OCI-LY3 (cell line): ENCODE data around the gene ACOT7.

Experiments
- H2AFZ ChIP-seq: fragments of 200-600, 300-600 bp; shearing (Covaris generic); 2 replicates; pipeline ENCODE4 v1.6.0; 2014; ENCODE audit warnings: antibody characterized with exemption, low read depth, low read length
- H3K27ac ChIP-seq: fragments of 200-600, 300-600 bp; sonication (generic); 2 replicates; pipeline ENCODE4 v1.5.1; 2014; ENCODE audit warnings: mild to moderate bottlenecking, low read length, moderate library complexity, mixed read lengths
- H3K27me3 ChIP-seq: fragments of 200-600, 300-600 bp; sonication (generic); 2 replicates; pipeline ENCODE4 v1.6.1; 2014; ENCODE audit warnings: low read depth, low read length, mixed read lengths
- H3K36me3 ChIP-seq: fragments of 200-600, 300-600 bp; sonication (generic); replicated peaks from 2 replicates; pipeline ENCODE3; 2014; ENCODE audit warnings: low read depth, low read length, mixed read lengths
- H3K4me1 ChIP-seq: fragments of 300-600, 200-600 bp; sonication (generic); 2 replicates; pipeline ENCODE4 v1.6.1; 2014; ENCODE audit warnings: low read length, mixed read lengths
- H3K4me2 ChIP-seq: fragments of 200-600, 300-600 bp; sonication (generic); 2 replicates; pipeline ENCODE4 v1.6.1; 2014; ENCODE audit warnings: low read length, mixed read lengths
- H3K4me3 ChIP-seq: fragments of 300-600, 200-600 bp; sonication (generic); 2 replicates; pipeline ENCODE4 v1.5.1; 2014; ENCODE audit warnings: antibody characterized with exemption, mild to moderate bottlenecking, low read length, moderate library complexity
- H3K79me2 ChIP-seq: fragments of 300-600, 200-600 bp; shearing (Covaris generic); 2 replicates; pipeline ENCODE4 v1.6.1; 2014; ENCODE audit warnings: mild to moderate bottlenecking, low read length, mixed read lengths
- H3K9ac ChIP-seq: fragments of 300-600, 200-600 bp; shearing (Covaris generic); 2 replicates; pipeline ENCODE4 v1.6.0; 2014; ENCODE audit warnings: mild to moderate bottlenecking, low read length, moderate library complexity
- H3K9me3 ChIP-seq: fragments of 200-600, 300-600 bp; shearing (Covaris generic); 2 replicates; pipeline ENCODE4 v1.6.1; 2014; ENCODE audit warnings: low read length, mixed read lengths; ENCODE audit not compliant: insufficient read depth
- H4K20me1 ChIP-seq: fragments of 200-600, 300-600 bp; sonication (generic); 2 replicates; pipeline ENCODE4 v1.6.1; 2016; ENCODE audit warnings: low read length, mixed read lengths; ENCODE audit not compliant: insufficient read depth
- EZH2phosphoT487 ChIP-seq: fragments of 200-600 bp; shearing (Covaris generic); IDR thresholded peaks from 2 replicates; pipeline ENCODE4 v1.6.1; 2018; ENCODE audit warnings: antibody characterized with exemption, mixed run types, low read depth
- TF ChIP-seq, protein P1 (sequence below): fragments of 200-600, 300-600 bp; sonication (generic); IDR thresholded peaks from 2 replicates; pipeline ENCODE4 v1.5.1; 2014; ENCODE audit warnings: antibody characterized with exemption, low read length, low read depth

ACOT7 gene

DNA sequence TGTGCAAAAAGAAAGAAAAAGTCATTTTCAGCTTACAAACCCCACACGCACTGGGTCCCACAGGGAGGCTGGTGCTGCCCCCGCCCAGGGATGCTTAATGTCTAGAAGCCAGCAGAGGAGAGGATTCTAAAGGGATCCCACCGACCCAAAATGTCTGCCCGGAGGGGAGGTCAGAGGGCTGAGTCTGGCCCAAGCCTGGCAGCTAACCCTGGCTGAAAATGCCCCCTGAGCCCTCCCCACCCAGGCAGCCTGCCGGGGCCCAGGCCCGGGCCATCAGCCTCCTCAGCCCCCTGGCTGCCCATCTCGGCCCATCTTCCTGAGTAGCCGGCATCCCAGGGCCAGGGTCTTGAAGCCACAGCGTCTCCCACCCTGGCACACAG is 33.5 kb downstream of the ACOT7 start:
- peaks cover 18% of the 10 kb centered on the region; the same call in 1 of the 2 replicates for H3K4me1 ChIP-seq
- TF ChIP-seq, protein P1, sequence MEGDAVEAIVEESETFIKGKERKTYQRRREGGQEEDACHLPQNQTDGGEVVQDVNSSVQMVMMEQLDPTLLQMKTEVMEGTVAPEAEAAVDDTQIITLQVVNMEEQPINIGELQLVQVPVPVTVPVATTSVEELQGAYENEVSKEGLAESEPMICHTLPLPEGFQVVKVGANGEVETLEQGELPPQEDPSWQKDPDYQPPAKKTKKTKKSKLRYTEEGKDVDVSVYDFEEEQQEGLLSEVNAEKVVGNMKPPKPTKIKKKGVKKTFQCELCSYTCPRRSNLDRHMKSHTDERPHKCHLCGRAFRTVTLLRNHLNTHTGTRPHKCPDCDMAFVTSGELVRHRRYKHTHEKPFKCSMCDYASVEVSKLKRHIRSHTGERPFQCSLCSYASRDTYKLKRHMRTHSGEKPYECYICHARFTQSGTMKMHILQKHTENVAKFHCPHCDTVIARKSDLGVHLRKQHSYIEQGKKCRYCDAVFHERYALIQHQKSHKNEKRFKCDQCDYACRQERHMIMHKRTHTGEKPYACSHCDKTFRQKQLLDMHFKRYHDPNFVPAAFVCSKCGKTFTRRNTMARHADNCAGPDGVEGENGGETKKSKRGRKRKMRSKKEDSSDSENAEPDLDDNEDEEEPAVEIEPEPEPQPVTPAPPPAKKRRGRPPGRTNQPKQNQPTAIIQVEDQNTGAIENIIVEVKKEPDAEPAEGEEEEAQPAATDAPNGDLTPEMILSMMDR = no peak
- TF ChIP-seq EZH2phosphoT487 = no peak
- no peak overlapping the region for H3K9ac ChIP-seq
- no peaks in the 10 kb centered on the region for H3K9me3 ChIP-seq
- no peaks in the 10 kb centered on the region for H4K20me1 ChIP-seq
- H3K27me3 ChIP-seq = no peaks in the 10 kb centered on the region
- H3K36me3 ChIP-seq = no peaks in the 10 kb centered on the region
- H3K4me3 ChIP-seq = no peak overlapping the region
- H3K27ac ChIP-seq = no peak overlapping the region
- peaks cover 3% of the 10 kb centered on the region; the same call in 1 of the 2 replicates for H3K79me2 ChIP-seq
- H3K4me2 ChIP-seq = peak overlapping the region; percentile 67
- no peak overlapping the region for H2AFZ ChIP-seq

DNA sequence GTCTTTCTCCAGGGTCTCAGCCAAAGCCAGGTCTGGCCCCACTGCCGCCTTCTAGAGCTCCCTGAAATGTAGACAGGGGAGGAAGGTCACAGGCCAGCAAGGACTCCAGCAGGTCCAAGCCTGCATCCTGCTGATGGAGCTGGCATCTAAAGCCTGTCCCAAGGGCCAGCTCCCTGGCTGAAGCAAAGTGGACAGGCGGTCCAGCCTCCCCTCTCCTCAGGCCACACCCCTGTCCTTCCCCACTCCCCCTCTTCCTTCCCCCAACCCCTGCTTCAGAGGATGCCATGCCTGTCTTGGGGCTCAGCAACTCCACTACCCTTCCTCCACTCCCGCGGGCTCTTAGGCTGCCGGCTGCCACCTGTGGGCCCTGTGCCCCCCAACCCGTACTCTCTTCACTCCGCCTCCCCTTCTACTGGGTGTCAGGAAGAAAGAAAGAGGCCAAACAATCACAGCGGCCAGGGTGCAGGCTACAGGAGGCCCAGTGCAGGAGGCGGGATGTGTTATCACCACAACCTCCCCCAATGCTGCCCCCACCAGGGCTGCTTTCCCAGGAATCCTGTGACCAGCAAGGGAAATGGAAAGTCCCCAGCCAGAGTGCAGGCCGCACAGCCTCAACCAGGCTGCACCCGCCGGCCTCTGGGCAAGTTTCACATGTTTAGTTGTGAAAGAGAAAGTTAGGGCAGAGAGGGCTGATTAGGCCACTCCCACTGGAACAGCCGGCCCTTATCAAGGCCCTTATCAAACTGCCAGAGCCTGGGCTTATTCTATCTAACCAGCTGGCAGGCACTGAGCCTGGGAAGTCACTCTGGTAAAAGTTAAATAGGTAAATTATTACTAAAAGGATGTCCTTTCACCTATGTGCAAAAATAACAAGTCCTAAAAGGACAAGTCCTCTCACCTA is 34.1 kb downstream of the ACOT7 start:
- peaks cover 18% of the 10 kb centered on the region; the same call in 1 of the 2 replicates for H3K4me1 ChIP-seq
- peak overlapping the region; percentile 32; the same call in 1 of the 2 replicates for H3K9ac ChIP-seq
- no peak overlapping the region for H3K27ac ChIP-seq
- no peaks in the 10 kb centered on the region for H3K9me3 ChIP-seq
- no peaks in the 10 kb centered on the region for H3K27me3 ChIP-seq
- peak overlapping the region; percentile 67 for H3K4me2 ChIP-seq
- H3K4me3 ChIP-seq = peak overlapping the region; percentile 23; the same call in 1 of the 2 replicates
- TF ChIP-seq, protein P1 = no peak
- no peak for TF ChIP-seq EZH2phosphoT487
- no peaks in the 10 kb centered on the region for H3K36me3 ChIP-seq
- no peaks in the 10 kb centered on the region for H4K20me1 ChIP-seq
- H2AFZ ChIP-seq = no peak overlapping the region
- H3K79me2 ChIP-seq = peaks cover 3% of the 10 kb centered on the region; the same call in 1 of the 2 replicates

DNA sequence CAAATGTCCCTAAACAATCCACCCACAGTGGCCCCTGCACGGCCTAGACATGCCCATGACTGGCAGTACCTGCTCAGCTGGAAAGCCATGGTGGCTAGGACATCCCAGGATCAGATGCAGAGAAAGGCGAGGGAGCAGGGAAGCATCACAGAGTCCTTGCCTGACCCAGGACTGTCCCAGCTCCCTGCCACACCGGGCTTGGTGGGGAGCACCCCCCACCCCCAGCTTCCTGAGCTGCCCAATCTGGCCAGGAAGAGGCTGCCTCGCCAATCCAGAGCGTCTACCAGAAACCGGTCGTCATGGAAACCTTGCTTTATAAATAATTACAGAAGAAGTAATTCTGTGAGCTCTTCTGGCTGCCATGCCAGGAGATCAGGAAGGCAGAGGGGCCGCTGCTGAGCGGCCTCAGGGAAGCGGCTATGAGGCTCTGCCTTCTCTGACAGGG is 34.8 kb downstream of the ACOT7 start:
- Histone ChIP-seq H3K9ac (no peak overlapping the region), H3K27ac (no peak overlapping the region), H3K36me3 (no peaks in the 10 kb centered on the region), H4K20me1 (no peaks in the 10 kb centered on the region), H3K4me2 (no peak overlapping the region), H3K4me1 (peaks cover 18% of the 10 kb centered on the region; the same call in 1 of the 2 replicates), H3K9me3 (no peaks in the 10 kb centered on the region), H3K27me3 (no peaks in the 10 kb centered on the region), H2AFZ (no peak overlapping the region), H3K79me2 (peaks cover 3% of the 10 kb centered on the region; the same call in 1 of the 2 replicates), H3K4me3 (no peak overlapping the region)
- TF ChIP-seq, protein P1 = no peak
- TF ChIP-seq EZH2phosphoT487 = no peak

DNA sequence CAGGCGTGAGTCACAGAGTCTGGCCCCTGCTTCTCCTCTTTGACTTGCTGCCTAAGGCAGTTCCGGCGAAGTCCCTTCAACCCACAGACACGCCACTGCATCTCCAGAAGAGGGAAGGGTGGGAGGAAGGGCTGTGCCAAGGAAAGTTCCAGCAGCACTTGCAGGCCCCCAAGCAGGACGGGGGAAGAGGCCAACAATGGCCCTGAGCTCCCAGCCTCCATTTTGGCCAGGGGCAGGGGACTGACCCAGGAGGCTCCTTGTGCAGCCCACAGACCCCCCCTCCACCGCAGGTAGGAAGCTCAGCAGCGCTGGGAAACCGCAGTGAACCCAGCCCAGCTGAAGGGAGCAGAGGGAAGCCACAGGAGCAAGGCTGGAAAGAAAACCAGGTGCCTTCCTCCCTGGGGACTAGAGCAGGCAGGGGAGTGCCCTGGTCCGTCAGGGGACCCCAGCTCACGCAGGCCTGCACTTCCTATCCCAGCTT is 35.4 kb downstream of the ACOT7 start:
- H3K4me2 ChIP-seq = no peak overlapping the region
- no peaks in the 10 kb centered on the region for H3K36me3 ChIP-seq
- no peak overlapping the region for H3K9ac ChIP-seq
- TF ChIP-seq EZH2phosphoT487 = no peak
- no peaks in the 10 kb centered on the region for H3K9me3 ChIP-seq
- peaks cover 3% of the 10 kb centered on the region; the same call in 1 of the 2 replicates for H3K79me2 ChIP-seq
- H3K27me3 ChIP-seq = no peaks in the 10 kb centered on the region
- H3K27ac ChIP-seq = no peak overlapping the region
- H3K4me3 ChIP-seq = no peak overlapping the region
- H3K4me1 ChIP-seq = peaks cover 18% of the 10 kb centered on the region; the same call in 1 of the 2 replicates
- H2AFZ ChIP-seq = no peak overlapping the region
- no peaks in the 10 kb centered on the region for H4K20me1 ChIP-seq
